Liver (tissue), 9 donors: ENCODE results near the gene RNPEP. TPM values are rescaled to one million over a fixed set of nuclear protein-coding genes. Genes with fewer than 3 reads are reported as not detected.

ENCODE experiments used
- DNase-seq: peaks from one replicate; pipeline ENCODE4 v3.0.0-alpha.2; 2017; ENCODE audit warnings: low spot score
- H3K27ac ChIP-seq, 2 donors: one replicate each; pipeline ENCODE4 v1.7.0; 2013; ENCODE audit warnings: inconsistent platforms in 2 of 2, low read length in 2 of 2, control low read depth in 1 of 2, low read depth in 1 of 2, mild to moderate bottlenecking in 1 of 2
- H3K27me3 ChIP-seq, 4 donors: one replicate each; pipeline versions ENCODE4 v1.6.1 to v1.7.0; 2013; ENCODE audit warnings: low read length in 3 of 4, inconsistent platforms in 1 of 4, mild to moderate bottlenecking in 1 of 4, moderate library complexity in 1 of 4; ENCODE audit not compliant: control insufficient read depth in 4 of 4, insufficient read depth in 4 of 4
- H3K36me3 ChIP-seq, 4 donors: one replicate each; pipeline versions ENCODE4 v1.6.1 to v1.7.0; 2013; ENCODE audit warnings: low read length in 3 of 4, mild to moderate bottlenecking in 3 of 4, low read depth in 1 of 4, moderate library complexity in 1 of 4; ENCODE audit not compliant: control insufficient read depth in 4 of 4, insufficient read depth in 3 of 4
- H3K4me1 ChIP-seq, 4 donors: one replicate each; pipeline versions ENCODE4 v1.6.1 to v1.7.0; 2013; ENCODE audit warnings: low read length in 3 of 4, mild to moderate bottlenecking in 3 of 4, moderate library complexity in 1 of 4; ENCODE audit not compliant: control insufficient read depth in 4 of 4, insufficient read depth in 4 of 4
- H3K4me3 ChIP-seq, 3 donors: one replicate each; pipeline versions ENCODE4 v1.6.1 to v1.7.0; 2013; ENCODE audit warnings: low read length in 3 of 3, control low read depth in 1 of 3, low read depth in 1 of 3, mild to moderate bottlenecking in 1 of 3
- H3K9ac ChIP-seq, 2 donors: one replicate each; pipeline ENCODE4 v1.7.0; 2013; ENCODE audit warnings: low read length in 2 of 2, mild to moderate bottlenecking in 2 of 2, moderate library complexity in 2 of 2, control low read depth in 1 of 2, low read depth in 1 of 2
- H3K9me3 ChIP-seq, 4 donors: one replicate each; pipeline versions ENCODE4 v1.6.1 to v1.7.0; 2013; ENCODE audit warnings: low read length in 3 of 4; ENCODE audit not compliant: control insufficient read depth in 4 of 4
- FOXA1 ChIP-seq: IDR thresholded peaks from 2 replicates; pipeline ENCODE4 v1.6.1; 2016; ENCODE audit warnings: antibody characterized with exemption
- HNF4G ChIP-seq: IDR thresholded peaks from 2 replicates; pipeline ENCODE4 v1.6.1; 2016; ENCODE audit warnings: antibody characterized with exemption
- MAX ChIP-seq: IDR thresholded peaks from 2 replicates; pipeline ENCODE4 v1.6.1; 2016; ENCODE audit warnings: antibody characterized with exemption
- RAD21 ChIP-seq, 2 donors: IDR thresholded peaks; 2 replicates each; pipeline ENCODE4 v1.6.1; 2016; ENCODE audit warnings: antibody characterized with exemption in 2 of 2, mild to moderate bottlenecking in 2 of 2
- REST ChIP-seq: IDR thresholded peaks from 2 replicates; pipeline ENCODE4 v1.6.1; 2016; ENCODE audit warnings: antibody characterized with exemption, mild to moderate bottlenecking
- TAF1 ChIP-seq: conservative IDR thresholded peaks from 2 replicates; pipeline ENCODE4 v1.6.1; 2016; ENCODE audit warnings: antibody characterized with exemption, mild to moderate bottlenecking
- YY1 ChIP-seq: IDR thresholded peaks from 2 replicates; pipeline ENCODE4 v1.6.1; 2016; ENCODE audit warnings: antibody characterized with exemption, mild to moderate bottlenecking
- ZBTB33 ChIP-seq: IDR thresholded peaks from 2 replicates; pipeline ENCODE4 v1.6.1; 2016; ENCODE audit warnings: antibody characterized with exemption
- whole genome bisulfite sequencing: extraction: QIAGEN DNeasy Blood & Tissue Kit; methylation state at CpG from one replicate; pipeline ENCODE4 v1.1.7; 2013; 5-methylcytosine and 5-hydroxymethylcytosine counted together
- polyA plus RNA-seq, 2 donors: library from polyadenylated mRNA; stranded (reverse) in 1 of 2; unstranded in 1 of 2; fragments of 200-250 nt in 1 of 2; fragments of >200 nt in 1 of 2; fragmentation: Nextera tagmentation in 1 of 2; extraction: Ambion mirVana in 1 of 2; gene quantifications; one replicate each; pipeline versions ENCODE4 v1.2.1 to v1.2.3, GENCODE V29; 2013 to 2015
- total RNA-seq, 2 donors: library from RNA; depleted of rRNA; stranded (reverse); fragments of >200 nt; gene quantifications; one replicate each; pipeline ENCODE4 v1.2.3, GENCODE V29; 2014
- donor health status: healthy.
- donor health status: healthy.
- donor health status: healthy.
- donor health status: healthy.
- donor health status: healthy.

RNPEP gene
- total and polyA plus RNA-seq, 4 donors: 16.3 to 26.5 (median 21.0) TPM

DNA sequence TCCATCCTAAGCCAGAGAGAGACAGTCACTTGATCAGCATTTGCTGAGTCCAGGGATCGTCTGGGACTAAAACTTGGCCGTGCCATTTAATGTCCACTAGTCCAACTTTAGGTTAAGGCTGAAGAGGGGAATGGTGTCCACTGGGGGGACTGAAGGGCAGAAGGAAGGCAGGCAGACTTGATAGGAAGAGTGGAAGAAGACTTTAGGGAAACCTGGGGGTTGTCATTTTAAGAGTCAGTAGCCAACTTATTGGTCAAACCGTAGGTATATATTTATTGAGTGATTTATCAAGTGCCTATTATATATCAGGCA is 34.8 kb upstream of the RNPEP start:
- H3K4me3 ChIP-seq: no peak overlapping the region
- H3K27ac ChIP-seq: no peak overlapping the region
- H3K27me3 ChIP-seq: peaks cover 0 to 3% (median 1%) of the 10 kb centered on the region in 4 donors
- no peak for DNase-seq
- H3K4me1 ChIP-seq: no peaks in the 10 kb centered on the region
- TF ChIP-seq HNF4G (no peak), FOXA1 (no peak), RAD21 (IDR thresholded peaks at IDR 0.05) (no peak), YY1 (no peak), TAF1 (no peak)
- H3K9ac ChIP-seq: no peak overlapping the region
- no peaks in the 10 kb centered on the region for H3K9me3 ChIP-seq
- WGBS: 53% methylated on average over 3 of the region's 3 CpGs
- H3K36me3 ChIP-seq: no peaks in the 10 kb centered on the region

GRCh38 chr1:201949491-201949890 is 33.0 kb upstream of the RNPEP start:
- Histone ChIP-seq H3K9me3 (no peaks in the 10 kb centered on the region), H3K27me3 (peaks cover 0 to 2% (median 0%) of the 10 kb centered on the region in 4 donors), H3K4me3 (no peak overlapping the region), H3K9ac (no peak overlapping the region), H3K4me1 (peaks cover 0 to 4% (median 2%) of the 10 kb centered on the region in 4 donors), H3K27ac (no peak overlapping the region), H3K36me3 (no peaks in the 10 kb centered on the region)
- no peak for TF ChIP-seq ZBTB33
- DNase-seq: no peak

- H3K27me3 ChIP-seq: no peaks in the 10 kb centered on the region
- H3K4me1 ChIP-seq: peaks cover 0 to 21% (median 11%) of the 10 kb centered on the region in 4 donors
- H3K4me3 ChIP-seq: peak overlapping the region; percentile 62 to 99 (median 92)
- peak overlapping the region; percentile 73 to 96 for H3K27ac ChIP-seq
- no peaks in the 10 kb centered on the region for H3K9me3 ChIP-seq
- WGBS: 59% methylated on average over 24 of the region's 24 CpGs
- peak; percentile 9 for TF ChIP-seq REST
- no peak for TF ChIP-seq MAX
- peaks cover 5 to 15% (median 9%) of the 10 kb centered on the region in 4 donors for H3K36me3 ChIP-seq
- DNase-seq: no peak
- peak overlapping the region; percentile 36 for H3K9ac ChIP-seq
These were observed 28.0 kb upstream of the RNPEP start for GRCh38 chr1:201954263-201955008.
